IPS DF 6.9 (cell line): ENCODE results near the gene VPS8.
"Not testable (repeated sequence)": the region's sequence is repeated elsewhere in the genome, so short reads cannot be mapped to it uniquely, and the experiment has no call there.

Experiments
- DNase-seq: peaks from one replicate; pipeline ENCODE4 v3.0.0-alpha.2; 2013; ENCODE audit warnings: low read depth, low spot score
- H3K27ac ChIP-seq: one replicate; pipeline ENCODE4 v1.5.1; 2013; ENCODE audit warnings: low read length, control low read depth
- H3K27me3 ChIP-seq: 2 replicates; pipeline ENCODE4 v1.6.1; 2013; ENCODE audit warnings: mild to moderate bottlenecking, low read length; ENCODE audit not compliant: control insufficient read depth, insufficient read depth
- H3K36me3 ChIP-seq: 2 replicates; pipeline ENCODE4 v1.6.1; 2013; ENCODE audit warnings: low read length; ENCODE audit not compliant: control insufficient read depth, insufficient read depth
- H3K4me1 ChIP-seq: 2 replicates; pipeline ENCODE4 v1.6.1; 2013; ENCODE audit warnings: low read length; ENCODE audit not compliant: control insufficient read depth, insufficient read depth
- H3K4me3 ChIP-seq: 2 replicates; pipeline ENCODE4 v1.5.1; 2013; ENCODE audit warnings: mild to moderate bottlenecking, low read length
- H3K9me3 ChIP-seq: 2 replicates; pipeline ENCODE4 v1.6.1; 2013; ENCODE audit warnings: low read length, inconsistent platforms; ENCODE audit not compliant: control insufficient read depth, insufficient read depth
- WGBS: extraction: QIAGEN DNeasy Blood & Tissue Kit; methylation state at CpG from one replicate; pipeline ENCODE4 v1.1.7; 2013; ENCODE audit warnings: mixed read lengths, missing lambda C conversion rate; ENCODE audit not compliant: insufficient read length, insufficient coverage; 5-methylcytosine and 5-hydroxymethylcytosine counted together

The VPS8 gene

DNA sequence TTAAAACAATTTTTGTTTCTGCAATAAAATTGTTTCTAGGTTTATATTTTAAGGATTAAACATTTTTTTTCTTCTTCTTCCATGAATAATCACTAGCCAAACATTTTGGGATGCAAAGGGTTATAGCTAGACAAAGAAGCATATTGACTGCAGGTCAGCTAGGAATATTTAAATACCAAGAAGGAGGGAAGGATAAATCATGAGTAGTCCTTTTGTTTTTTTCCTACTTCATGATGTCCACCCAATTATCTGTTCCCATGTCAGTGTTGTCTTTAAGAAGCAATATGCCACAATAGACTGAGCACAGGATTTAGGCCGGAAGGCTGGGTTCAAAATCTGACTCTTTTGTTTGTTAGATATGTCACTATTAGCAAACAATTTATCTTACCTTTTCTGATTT, 82.1 kb downstream of the VPS8 start:
- Histone ChIP-seq H3K27ac (no peak overlapping the region), H3K4me1 (no peaks in the 10 kb centered on the region), H3K9me3 (no peaks in the 10 kb centered on the region), H3K36me3 (no peaks in the 10 kb centered on the region), H3K27me3 (no peaks in the 10 kb centered on the region), H3K4me3 (no peak overlapping the region)
- no peak for DNase-seq
- WGBS, result no CpG with 5 or more reads among the region's 1 CpG

DNA sequence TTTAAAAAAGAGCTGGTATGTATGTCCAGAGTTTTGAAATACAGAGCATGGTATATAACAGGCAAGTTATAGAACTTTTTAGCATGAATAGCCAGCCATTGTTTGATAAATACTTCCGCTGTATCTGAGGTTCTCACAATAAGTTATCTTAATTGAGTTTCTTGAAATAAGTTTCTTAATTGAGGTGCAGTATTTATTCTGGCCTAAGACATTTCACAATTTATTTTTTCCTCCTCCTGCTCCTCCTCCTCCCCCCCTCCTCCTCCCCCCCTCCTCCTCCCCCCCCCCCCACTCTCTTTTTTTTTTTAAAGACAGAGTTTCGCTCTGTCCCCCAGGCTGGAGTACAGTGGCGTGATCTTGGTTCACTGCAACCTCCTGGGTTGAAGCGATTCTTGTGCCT, 83.4 kb downstream of the VPS8 start:
- no CpG with 5 or more reads among the region's 4 CpGs for WGBS
- Histone ChIP-seq H3K4me1 (0 out of 2 replicates have a peak, but pooled peaks cover 1% of the 10 kb centered on the region), H3K4me3 (no peak overlapping the region), H3K9me3 (no peaks in the 10 kb centered on the region), H3K27me3 (no peaks in the 10 kb centered on the region), H3K36me3 (no peaks in the 10 kb centered on the region), H3K27ac (no peak overlapping the region)
- DNase-seq, result no peak

DNA sequence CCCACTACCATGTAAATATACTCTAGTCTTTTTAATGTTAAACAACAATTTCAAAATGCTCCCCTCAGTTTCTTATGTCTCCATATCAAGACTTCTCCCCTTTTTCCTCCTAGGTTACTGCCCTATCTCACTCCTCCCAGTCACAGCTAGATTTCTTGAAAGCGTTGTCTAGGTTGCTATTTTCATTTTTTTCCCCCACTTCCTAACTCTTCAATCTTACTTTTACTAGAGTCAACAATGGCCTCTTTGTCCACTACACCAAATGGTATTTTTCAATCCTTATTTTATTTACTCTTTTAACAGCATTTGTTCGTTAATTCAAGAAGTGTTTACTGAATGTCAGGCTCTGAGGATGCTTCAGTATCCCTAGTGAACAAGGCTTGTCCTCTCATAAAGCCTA, 84.4 kb downstream of the VPS8 start:
- DNase-seq, result no peak
- no CpG with 5 or more reads among the region's 2 CpGs for WGBS

DNA sequence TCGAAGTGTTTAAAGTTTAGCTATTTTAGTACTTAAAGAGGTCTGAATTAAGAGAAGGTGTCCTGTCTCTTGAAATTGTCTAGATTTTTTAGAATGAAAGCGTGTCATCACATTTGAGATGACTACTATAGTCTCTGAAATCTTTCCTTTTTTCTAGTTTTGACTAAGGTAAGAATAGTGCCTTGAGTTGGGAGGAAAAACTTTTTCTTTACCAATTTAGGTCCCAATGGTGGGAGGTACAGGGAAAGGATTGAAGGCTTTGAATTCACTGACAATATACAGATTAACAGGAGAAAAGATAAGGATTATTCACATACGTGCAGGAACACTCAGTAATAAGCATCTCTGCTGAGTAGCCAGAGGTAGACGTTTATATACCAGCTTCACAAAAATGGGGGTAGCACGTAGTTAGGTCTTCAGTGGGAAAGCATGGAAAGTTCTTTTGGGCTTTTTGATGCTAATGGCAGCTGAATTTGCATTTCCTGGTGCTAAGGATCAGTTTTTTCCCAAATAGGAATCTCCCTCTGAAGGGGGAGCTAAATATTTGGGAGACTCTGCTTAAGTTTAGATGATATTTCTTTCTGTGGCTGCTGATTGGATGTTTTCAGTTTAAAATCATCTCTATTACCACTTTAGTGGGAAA, 88.1 kb downstream of the VPS8 start:
- no CpG with 5 or more reads among the region's 5 CpGs for WGBS
- H3K27me3 ChIP-seq, result no peaks in the 10 kb centered on the region
- no peak overlapping the region for H3K4me3 ChIP-seq
- DNase-seq, result no peak
- H3K4me1 ChIP-seq, result 0 out of 2 replicates have a peak, but pooled peaks cover 1% of the 10 kb centered on the region
- no peak overlapping the region for H3K27ac ChIP-seq
- no peaks in the 10 kb centered on the region for H3K36me3 ChIP-seq
- no peaks in the 10 kb centered on the region for H3K9me3 ChIP-seq

More for the DNA sequence above, 84.4 kb downstream of the VPS8 start:
- Histone ChIP-seq H3K9me3 (no peaks in the 10 kb centered on the region), H3K4me1 (0 out of 2 replicates have a peak, but pooled peaks cover 1% of the 10 kb centered on the region), H3K27ac (no peak overlapping the region), H3K27me3 (no peaks in the 10 kb centered on the region), H3K4me3 (no peak overlapping the region), H3K36me3 (no peaks in the 10 kb centered on the region)

DNA sequence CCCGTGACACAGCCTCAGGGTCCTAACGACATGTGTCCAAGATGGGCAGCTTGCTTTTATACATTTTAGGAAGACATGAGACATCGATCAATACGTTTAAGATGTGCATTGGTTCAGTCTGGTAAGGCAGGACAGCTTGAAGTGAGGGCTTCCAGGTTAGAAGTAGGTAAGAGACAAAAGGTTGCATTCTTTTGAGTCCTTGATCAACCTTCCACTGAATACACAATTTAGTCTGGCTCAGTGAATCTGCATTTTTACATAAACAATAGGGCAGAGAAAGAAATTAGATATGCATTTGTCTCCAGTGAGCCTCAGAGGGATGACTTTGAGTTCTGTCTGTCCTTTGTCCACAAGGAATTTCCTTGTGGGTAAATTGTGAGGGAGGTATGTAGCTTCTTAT, 95.1 kb downstream of the VPS8 start:
- not testable (repeated sequence) for H3K27me3 ChIP-seq, DNase-seq, H3K36me3 ChIP-seq, H3K27ac ChIP-seq, H3K9me3 ChIP-seq, H3K4me1 ChIP-seq, H3K4me3 ChIP-seq
- WGBS, result no CpG with 5 or more reads among the region's 4 CpGs

DNA sequence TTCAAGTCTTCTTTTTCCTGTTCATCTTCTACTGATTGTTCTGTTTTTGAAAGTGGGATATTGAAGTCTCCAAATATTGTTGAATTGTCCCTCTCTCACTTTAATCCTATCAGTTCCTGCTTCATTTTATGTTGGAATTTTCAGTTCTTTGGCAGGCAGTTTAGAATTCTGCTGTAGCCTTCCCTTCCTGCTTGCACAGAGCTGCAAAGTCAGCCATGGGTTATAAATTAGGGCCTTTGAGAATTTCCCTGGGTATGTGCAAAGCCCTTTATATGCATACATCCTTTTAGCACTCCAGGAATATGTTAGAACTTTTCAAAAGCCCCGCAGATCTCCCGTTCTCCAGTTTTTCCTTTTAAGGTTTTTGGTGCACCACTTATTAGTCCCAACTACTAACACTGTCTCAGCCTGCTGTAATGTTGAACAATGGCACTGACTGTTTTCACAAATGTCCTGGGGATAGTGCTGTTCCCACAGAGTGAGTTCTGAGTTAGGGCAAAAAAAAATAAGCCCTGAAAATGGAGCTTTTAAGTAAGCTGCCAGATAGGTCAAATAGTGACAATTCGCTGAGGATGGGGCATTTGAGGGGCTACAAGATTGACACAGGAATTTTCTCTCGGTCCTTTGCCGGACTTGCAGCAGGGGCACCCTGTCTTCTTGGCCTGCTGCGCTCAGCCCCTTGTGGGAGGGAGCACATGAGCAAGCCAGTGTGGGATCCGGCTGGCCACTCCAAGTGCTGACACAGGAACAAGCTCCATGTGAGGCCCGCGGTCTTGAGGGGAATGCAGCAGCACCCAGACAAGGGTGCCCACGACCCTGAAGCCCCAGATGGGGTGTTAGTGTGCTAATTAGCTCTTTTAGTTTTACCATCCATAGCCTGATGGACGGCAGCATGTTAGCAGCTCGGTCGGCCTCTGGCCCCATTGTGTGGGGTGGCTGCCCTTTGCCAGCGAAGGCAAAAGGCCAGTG, 96.0 kb downstream of the VPS8 start:
- WGBS, result no CpG with 5 or more reads among the region's 14 CpGs
- Histone ChIP-seq H3K36me3 (no peaks in the 10 kb centered on the region), H3K9me3 (no peaks in the 10 kb centered on the region), H3K27ac (no peak overlapping the region), H3K4me3 (no peak overlapping the region), H3K27me3 (no peaks in the 10 kb centered on the region), H3K4me1 (peaks cover 7% of the 10 kb centered on the region)
- DNase-seq, result no peak

DNA sequence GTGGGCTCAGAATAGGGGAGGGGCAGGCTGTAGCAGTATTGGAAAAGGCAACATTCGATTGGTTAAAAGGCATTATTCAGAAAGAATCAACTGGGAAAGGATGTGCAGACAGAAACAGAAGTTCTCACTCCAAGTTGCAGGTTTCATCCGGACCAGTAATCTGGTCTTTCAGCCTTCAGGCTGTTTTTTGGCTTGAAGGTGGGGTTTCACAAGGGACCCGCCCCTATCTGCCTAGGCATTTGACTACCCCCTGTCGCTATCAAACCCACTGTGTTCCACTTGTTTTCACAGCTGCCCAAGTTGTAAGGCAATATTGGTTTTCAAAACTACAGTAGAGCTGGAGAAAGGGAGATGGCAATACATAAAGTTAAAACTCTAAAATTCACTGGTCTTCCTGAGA, 96.9 kb downstream of the VPS8 start:
- WGBS, result no CpG with 5 or more reads among the region's 4 CpGs

DNA sequence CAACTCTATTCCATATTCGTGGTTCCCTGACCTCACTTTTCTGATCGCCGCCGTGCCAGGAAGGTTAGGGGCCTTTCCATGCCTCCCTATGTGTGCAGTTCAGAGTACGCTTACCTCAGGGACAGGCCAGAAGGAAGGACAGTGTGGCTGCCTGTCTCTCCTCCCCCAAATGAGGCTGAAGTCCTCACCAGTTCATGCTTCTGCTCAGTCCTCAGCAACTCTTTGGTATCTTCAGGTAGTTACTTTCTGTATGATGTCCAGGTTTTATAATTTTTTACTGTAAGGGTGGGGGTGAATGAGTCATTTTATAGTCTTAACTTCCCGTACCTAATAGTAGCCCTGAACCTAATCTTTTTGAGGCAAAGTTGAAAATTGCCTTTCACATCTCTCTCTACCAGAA, 98.7 kb downstream of the VPS8 start:
- Histone ChIP-seq H3K9me3 (no peaks in the 10 kb centered on the region), H3K4me3 (no peak overlapping the region), H3K4me1 (peaks cover 7% of the 10 kb centered on the region), H3K36me3 (no peaks in the 10 kb centered on the region), H3K27ac (no peak overlapping the region), H3K27me3 (no peaks in the 10 kb centered on the region)
- DNase-seq, result no peak
- no CpG with 5 or more reads among the region's 6 CpGs for WGBS

More for the DNA sequence above, 96.9 kb downstream of the VPS8 start:
- Histone ChIP-seq H3K27me3 (no peaks in the 10 kb centered on the region), H3K4me1 (peaks cover 7% of the 10 kb centered on the region), H3K4me3 (no peak overlapping the region), H3K36me3 (no peaks in the 10 kb centered on the region), H3K9me3 (no peaks in the 10 kb centered on the region), H3K27ac (no peak overlapping the region)
- DNase-seq, result no peak

DNA sequence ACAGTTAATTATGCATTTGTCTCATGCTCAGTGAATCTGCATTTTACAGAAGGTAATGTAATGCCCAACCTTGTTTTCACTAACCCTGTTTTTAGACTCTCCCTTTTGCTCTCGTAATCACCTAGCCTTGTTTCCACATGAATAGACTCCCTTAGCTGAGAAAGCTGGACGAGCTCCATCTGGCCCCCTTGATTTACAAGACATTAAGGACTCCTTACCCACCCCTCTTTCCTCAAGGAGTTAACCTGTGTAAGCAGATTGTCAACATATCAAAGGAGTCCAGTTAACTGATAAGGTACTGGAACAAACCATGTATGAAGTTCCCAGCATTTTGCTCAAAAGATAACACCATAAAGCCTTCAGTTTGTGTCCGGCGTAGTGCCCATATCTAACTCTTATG, 99.6 kb downstream of the VPS8 start:
- H3K36me3 ChIP-seq, result no peaks in the 10 kb centered on the region
- H3K27ac ChIP-seq, result no peak overlapping the region
- no CpG with 5 or more reads among the region's 4 CpGs for WGBS
- no peaks in the 10 kb centered on the region for H3K27me3 ChIP-seq
- H3K4me3 ChIP-seq, result no peak overlapping the region
- DNase-seq, result no peak
- H3K4me1 ChIP-seq, result peaks cover 7% of the 10 kb centered on the region
- H3K9me3 ChIP-seq, result no peaks in the 10 kb centered on the region

DNA sequence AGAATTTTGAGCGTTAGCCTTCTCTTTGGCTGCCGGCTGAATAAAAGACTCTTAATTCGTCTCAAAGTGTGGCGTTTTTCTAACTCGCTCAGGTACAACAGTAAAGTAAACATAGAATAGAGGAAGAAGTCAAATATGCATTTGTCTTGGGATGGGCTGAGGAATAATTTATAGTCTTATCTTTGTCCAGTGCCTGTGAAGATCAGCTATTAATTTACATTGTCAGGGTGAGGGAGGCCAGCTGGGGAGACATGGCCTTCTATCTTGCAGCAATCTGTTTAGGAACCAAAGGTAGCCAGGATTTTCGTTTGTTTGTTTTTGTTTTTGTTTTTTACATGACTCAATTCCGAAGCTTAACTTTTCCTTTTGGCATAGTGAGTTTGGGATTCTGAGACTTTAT, 100.2 kb downstream of the VPS8 start:
- no peak for DNase-seq
- no peaks in the 10 kb centered on the region for H3K36me3 ChIP-seq
- H3K4me1 ChIP-seq, result peaks cover 7% of the 10 kb centered on the region
- H3K27me3 ChIP-seq, result no peaks in the 10 kb centered on the region
- WGBS, result no CpG with 5 or more reads among the region's 7 CpGs
- H3K9me3 ChIP-seq, result no peaks in the 10 kb centered on the region
- no peak overlapping the region for H3K4me3 ChIP-seq
- H3K27ac ChIP-seq, result no peak overlapping the region
